Keratinocyte (primary cell): ENCODE measurements around the gene TOX2. TPM values are rescaled to one million over a fixed set of nuclear protein-coding genes. Genes with fewer than 3 reads are reported as not detected.

Source experiments
- DNase-seq: peaks from one replicate; pipeline ENCODE4 v3.0.0-alpha.2; 2011; ENCODE audit warnings: low read depth, missing footprints, low spot score
- FAIRE-seq: peaks from 2 replicates; lab custom pipeline; 2011; peaks lifted over from hg19 to GRCh38; lab: Jason Lieb, UNC
- H2AFZ ChIP-seq: 2 replicates; pipeline ENCODE4 v1.6.0; 2012; ENCODE audit warnings: low read length, control low read depth, inconsistent platforms; ENCODE audit not compliant: control insufficient read depth
- H3K27ac ChIP-seq: 2 replicates; pipeline ENCODE4 v1.5.1; 2011; ENCODE audit warnings: low read length; ENCODE audit not compliant: control insufficient read depth, insufficient read depth
- H3K27me3 ChIP-seq: 3 replicates; pipeline ENCODE4 v1.6.0; 2011; ENCODE audit warnings: low read length; ENCODE audit not compliant: control insufficient read depth, insufficient read depth; ENCODE audit errors: extremely low read depth
- H3K36me3 ChIP-seq, 2 experiments: 2 replicates in 1 of 2; 3 replicates in 1 of 2; pipeline ENCODE4 v1.5.1; 2011; ENCODE audit warnings: low read length in 2 of 2, mild to moderate bottlenecking in 1 of 2; ENCODE audit not compliant: control insufficient read depth in 2 of 2, insufficient read depth in 2 of 2; ENCODE audit errors: extremely low read depth in 1 of 2
- H3K4me1 ChIP-seq: 3 replicates; pipeline ENCODE4 v1.5.1; 2011; ENCODE audit warnings: low read length; ENCODE audit not compliant: control insufficient read depth, insufficient read depth; ENCODE audit errors: extremely low read depth
- H3K4me2 ChIP-seq: 3 replicates; pipeline ENCODE4 v1.6.0; 2011; ENCODE audit warnings: low read depth, low read length; ENCODE audit not compliant: control insufficient read depth, insufficient read depth; ENCODE audit errors: extremely low read depth
- H3K4me3 ChIP-seq, 3 experiments: fragments of 200-600 bp in 1 of 3; sonication (generic) in 1 of 3; 2 replicates in 2 of 3; 3 replicates in 1 of 3; pipeline ENCODE4 v1.5.1; 2011 to 2016; ENCODE audit warnings: low read length in 3 of 3, mild to moderate bottlenecking in 3 of 3, control low read depth in 2 of 3, inconsistent platforms in 1 of 3, low read depth in 1 of 3, mixed read lengths in 1 of 3, mixed run types in 1 of 3, moderate library complexity in 1 of 3; ENCODE audit not compliant: control insufficient read depth in 2 of 3, insufficient read depth in 2 of 3; ENCODE audit errors: extremely low read depth in 1 of 3
- H3K79me2 ChIP-seq: 2 replicates; pipeline ENCODE4 v1.6.0; 2012; ENCODE audit warnings: low read length; ENCODE audit not compliant: control insufficient read depth, insufficient read depth
- H3K9ac ChIP-seq: 3 replicates; pipeline ENCODE4 v1.6.0; 2011; ENCODE audit warnings: low read length; ENCODE audit not compliant: control insufficient read depth, insufficient read depth; ENCODE audit errors: extremely low read depth
- H3K9me1 ChIP-seq: 3 replicates; pipeline ENCODE4 v1.6.0; 2011; ENCODE audit warnings: low read length; ENCODE audit not compliant: control insufficient read depth, insufficient read depth; ENCODE audit errors: extremely low read depth
- H3K9me3 ChIP-seq: 2 replicates; pipeline ENCODE4 v1.5.1; 2012; ENCODE audit warnings: low read depth, low read length; ENCODE audit not compliant: control insufficient read depth
- H4K20me1 ChIP-seq: 3 replicates; pipeline ENCODE4 v1.6.0; 2011; ENCODE audit warnings: low read length; ENCODE audit not compliant: control insufficient read depth, insufficient read depth; ENCODE audit errors: extremely low read depth
- CTCF ChIP-seq, 3 experiments: IDR thresholded peaks in 1 of 3; conservative IDR thresholded peaks in 1 of 3; optimal IDR thresholded peaks in 1 of 3; 2 replicates in 2 of 3; 3 replicates in 1 of 3; pipeline versions ENCODE3 to v1.5.1; 2011; ENCODE audit warnings: low read length in 3 of 3, mild to moderate bottlenecking in 3 of 3, moderate library complexity in 2 of 3, control low read depth in 1 of 3, inconsistent platforms in 1 of 3; ENCODE audit not compliant: insufficient read depth in 2 of 3; ENCODE audit errors: extremely low read depth in 1 of 3
- EZH2 ChIP-seq: IDR thresholded peaks from one replicate; pipeline ENCODE4 v1.6.1; 2012; ENCODE audit warnings: inconsistent platforms, mild to moderate bottlenecking, low read length, moderate library complexity
- dilution Hi-C: fragments of 300-500 bp; cut with MboI; formaldehyde crosslinking; loops from one replicate; pipeline ENCODE4 v1.7.0; 2020; ENCODE audit warnings: low sequenced_read_pairs; ENCODE audit not compliant: extremely low pct_ligation_motif_present
- polyA plus RNA-seq, 5 experiments: library from polyadenylated mRNA; depleted of rRNA in 3 of 5; stranded (reverse) in 3 of 5; stranded (forward) in 1 of 5; unstranded in 1 of 5; fragments of >200 nt; gene quantifications; 1 replicate in 1 of 5; 2 replicates in 3 of 5; 3 replicates in 1 of 5; pipeline versions ENCODE4 v1.2.1 to v1.2.3, GENCODE V29; 2011 to 2012; ENCODE audit warnings: missing spikeins in 2 of 5, low read depth in 1 of 5, low replicate concordance in 1 of 5

TOX2 gene
- polyA plus RNA-seq, 1 donor (not counting 4 experiments of a cell fraction or from before 2014, with no cell fraction given) = 0.20 TPM

- H3K9me3 ChIP-seq = no peaks in the 10 kb centered on the region
- H3K27ac ChIP-seq = no peak overlapping the region
- no peak overlapping the region for H3K4me2 ChIP-seq
- H3K36me3 ChIP-seq = no peaks in the 10 kb centered on the region
- H3K79me2 ChIP-seq = no peaks in the 10 kb centered on the region
- DNase-seq (no peak), FAIRE-seq (no peak)
- no peak overlapping the region for H3K9ac ChIP-seq
- dilution Hi-C loops = no loop called here
- H3K27me3 ChIP-seq = peaks cover 5% of the 10 kb centered on the region
- no peak overlapping the region for H3K4me3 ChIP-seq
- H4K20me1 ChIP-seq = no peaks in the 10 kb centered on the region
- no peaks in the 10 kb centered on the region for H3K4me1 ChIP-seq
- TF ChIP-seq EZH2 = no peak
- no peak for TF ChIP-seq CTCF (optimal IDR thresholded peaks at IDR 0.05 in 1 of 3, IDR thresholded peaks at IDR 0.05 in 1 of 3, conservative IDR thresholded peaks at IDR 0.05 in 1 of 3; ENCODE audit: extremely low read depth in 1 of 3, insufficient read depth in 2 of 3, low read length in 3 of 3)
- H2AFZ ChIP-seq = no peak overlapping the region
- no peaks in the 10 kb centered on the region for H3K9me1 ChIP-seq
Measured at GRCh38 chr20:43995645-43996044, 81.0 kb downstream of the TOX2 start.

DNA sequence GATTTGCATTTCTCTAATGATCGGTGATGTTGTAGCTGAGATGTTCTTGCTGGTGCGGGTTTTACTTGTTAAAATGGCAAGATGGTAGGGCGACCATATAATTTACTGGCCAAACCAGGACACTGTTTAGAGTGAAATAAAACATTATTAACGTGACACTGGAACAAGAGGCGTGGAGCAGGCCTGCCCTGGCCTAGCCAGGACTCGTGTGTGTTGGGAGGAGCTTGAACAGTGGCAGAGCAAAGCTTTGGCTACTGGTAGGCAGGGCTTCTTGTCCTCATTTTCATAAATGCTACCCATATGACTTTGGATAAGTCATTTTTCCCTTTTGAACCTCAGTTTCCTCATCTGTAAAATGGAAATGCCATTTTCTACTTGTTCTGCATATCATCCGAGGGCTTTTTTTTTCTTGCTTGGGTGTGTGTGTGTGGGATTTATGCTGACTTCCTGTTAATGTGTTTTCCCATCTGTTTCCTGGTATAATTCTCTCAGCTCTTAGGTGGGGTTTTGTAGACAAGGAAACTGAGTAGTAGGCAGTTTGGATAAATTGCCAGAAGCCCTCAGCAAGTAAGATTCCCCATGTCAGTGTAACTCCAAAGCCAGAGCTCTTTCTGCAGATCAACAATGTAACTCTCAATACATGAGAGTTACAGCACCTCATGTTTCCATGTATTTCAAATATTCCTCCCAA lies 81.7 kb downstream of the TOX2 start:
- Histone ChIP-seq H3K4me3 (no peak overlapping the region), H3K27me3 (peaks cover 5% of the 10 kb centered on the region), H3K79me2 (no peaks in the 10 kb centered on the region), H3K9me3 (no peaks in the 10 kb centered on the region), H3K27ac (no peak overlapping the region), H3K4me1 (no peaks in the 10 kb centered on the region), H4K20me1 (no peaks in the 10 kb centered on the region), H3K4me2 (no peak overlapping the region), H3K9me1 (no peaks in the 10 kb centered on the region), H3K9ac (no peak overlapping the region), H3K36me3 (no peaks in the 10 kb centered on the region), H2AFZ (no peak overlapping the region)
- no peak for TF ChIP-seq EZH2
- TF ChIP-seq CTCF (optimal IDR thresholded peaks at IDR 0.05 in 1 of 3, IDR thresholded peaks at IDR 0.05 in 1 of 3, conservative IDR thresholded peaks at IDR 0.05 in 1 of 3; ENCODE audit: extremely low read depth in 1 of 3, insufficient read depth in 2 of 3, low read length in 3 of 3) = no peak
- DNase-seq (no peak), FAIRE-seq (no peak)
- dilution Hi-C loops = no loop called here
